Ecto neural progenitor cell (in vitro differentiated cells): ENCODE measurements around the gene FKBP2.

ENCODE experiments used
- DNase-seq: peaks from one replicate; pipeline ENCODE4 v3.0.0-alpha.2; 2018; ENCODE audit warnings: low spot score

FKBP2 gene

GRCh38 chr11:64219755-64220154 lies 21.1 kb upstream of the FKBP2 start:
- DNase-seq: no peak

DNA sequence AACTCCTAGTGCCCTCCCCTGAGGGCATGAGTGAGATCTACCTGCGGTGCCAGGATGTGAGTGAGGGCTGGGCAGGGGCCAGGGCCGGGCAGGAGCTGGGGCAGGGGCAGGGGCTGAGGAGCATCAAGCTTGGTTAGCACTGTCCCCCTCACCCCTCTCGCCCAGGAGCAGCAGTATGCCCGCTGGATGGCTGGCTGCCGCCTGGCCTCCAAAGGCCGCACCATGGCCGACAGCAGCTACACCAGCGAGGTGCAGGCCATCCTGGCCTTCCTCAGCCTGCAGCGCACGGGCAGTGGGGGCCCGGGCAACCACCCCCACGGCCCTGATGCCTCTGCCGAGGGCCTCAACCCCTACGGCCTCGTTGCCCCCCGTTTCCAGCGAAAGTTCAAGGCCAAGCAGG lies 20.6 kb upstream of the FKBP2 start:
- DNase-seq: no peak

GRCh38 chr11:64220798-64221197 lies 20.1 kb upstream of the FKBP2 start:
- DNase-seq: no peak

DNA sequence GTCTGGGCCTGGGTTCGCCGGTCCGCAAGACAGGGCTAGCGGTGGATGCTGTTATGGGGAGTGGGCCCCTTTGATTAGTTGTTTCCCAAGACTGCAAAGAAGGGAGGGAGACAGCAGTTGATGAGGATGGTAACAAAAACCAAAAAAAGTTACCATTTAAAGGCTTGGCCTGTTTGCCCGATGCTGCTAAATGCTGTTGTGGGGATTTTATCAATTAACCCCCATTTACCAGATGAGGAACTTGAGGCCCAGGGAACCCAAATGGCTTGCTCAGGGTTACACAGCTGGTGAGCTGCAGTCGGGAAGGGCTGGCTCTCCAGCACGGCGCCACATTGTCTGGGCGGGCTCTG lies 18.3 kb upstream of the FKBP2 start:
- no peak for DNase-seq

DNA sequence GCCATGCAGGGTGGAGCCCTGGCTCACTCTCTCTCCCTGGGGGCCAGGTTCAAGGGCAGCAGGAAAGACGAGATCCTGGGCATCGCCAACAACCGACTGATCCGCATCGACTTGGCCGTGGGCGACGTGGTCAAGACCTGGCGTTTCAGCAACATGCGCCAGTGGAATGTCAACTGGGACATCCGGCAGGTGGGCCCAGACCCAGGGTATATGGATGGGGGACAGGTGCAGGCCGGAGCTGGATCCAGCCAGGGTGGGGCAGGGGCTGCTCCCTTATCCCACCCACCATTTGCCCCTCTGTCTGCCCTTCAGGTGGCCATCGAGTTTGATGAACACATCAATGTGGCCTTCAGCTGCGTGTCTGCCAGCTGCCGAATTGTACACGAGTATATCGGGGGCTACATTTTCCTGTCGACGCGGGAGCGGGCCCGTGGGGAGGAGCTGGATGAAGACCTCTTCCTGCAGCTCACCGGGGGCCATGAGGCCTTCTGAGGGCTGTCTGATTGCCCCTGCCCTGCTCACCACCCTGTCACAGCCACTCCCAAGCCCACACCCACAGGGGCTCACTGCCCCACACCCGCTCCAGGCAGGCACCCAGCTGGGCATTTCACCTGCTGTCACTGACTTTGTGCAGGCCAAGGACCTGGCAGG lies 17.8 kb upstream of the FKBP2 start:
- DNase-seq: no peak

DNA sequence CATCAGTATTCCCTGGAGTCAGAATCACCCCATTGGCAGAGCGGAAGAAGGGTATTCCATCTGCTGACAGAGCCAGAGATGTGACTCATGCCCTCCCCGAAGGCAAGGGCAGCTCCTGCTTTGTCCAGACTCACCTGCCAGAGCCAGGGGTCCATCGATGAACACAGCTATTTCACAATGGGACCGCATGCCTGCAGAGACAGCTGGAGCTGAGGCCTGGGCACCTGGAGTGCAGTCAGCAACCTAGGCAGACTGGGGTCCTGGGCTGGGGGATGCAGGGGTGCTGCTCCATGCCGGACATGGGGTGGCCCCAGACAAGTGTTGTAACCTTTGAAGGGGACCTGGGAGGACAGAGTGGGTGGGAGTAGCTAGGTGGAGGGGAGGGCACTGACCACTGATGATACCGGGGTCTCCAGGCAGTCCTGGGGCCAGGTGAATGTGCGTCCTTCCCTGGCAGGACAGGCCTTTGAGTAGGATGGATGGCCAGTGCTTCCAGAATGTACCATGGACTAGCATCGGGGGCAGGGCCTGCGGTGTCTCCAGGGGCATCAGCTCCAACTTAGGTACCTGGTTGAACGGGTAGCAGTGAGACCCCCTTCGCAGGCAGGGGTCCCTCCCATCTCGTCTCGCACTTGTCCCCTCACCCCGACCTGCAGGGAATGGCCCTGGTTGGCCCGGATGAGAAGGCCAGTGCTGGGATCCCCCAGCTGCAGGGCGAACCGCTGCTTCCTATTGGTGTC lies 16.6 kb upstream of the FKBP2 start:
- DNase-seq: no peak

DNA sequence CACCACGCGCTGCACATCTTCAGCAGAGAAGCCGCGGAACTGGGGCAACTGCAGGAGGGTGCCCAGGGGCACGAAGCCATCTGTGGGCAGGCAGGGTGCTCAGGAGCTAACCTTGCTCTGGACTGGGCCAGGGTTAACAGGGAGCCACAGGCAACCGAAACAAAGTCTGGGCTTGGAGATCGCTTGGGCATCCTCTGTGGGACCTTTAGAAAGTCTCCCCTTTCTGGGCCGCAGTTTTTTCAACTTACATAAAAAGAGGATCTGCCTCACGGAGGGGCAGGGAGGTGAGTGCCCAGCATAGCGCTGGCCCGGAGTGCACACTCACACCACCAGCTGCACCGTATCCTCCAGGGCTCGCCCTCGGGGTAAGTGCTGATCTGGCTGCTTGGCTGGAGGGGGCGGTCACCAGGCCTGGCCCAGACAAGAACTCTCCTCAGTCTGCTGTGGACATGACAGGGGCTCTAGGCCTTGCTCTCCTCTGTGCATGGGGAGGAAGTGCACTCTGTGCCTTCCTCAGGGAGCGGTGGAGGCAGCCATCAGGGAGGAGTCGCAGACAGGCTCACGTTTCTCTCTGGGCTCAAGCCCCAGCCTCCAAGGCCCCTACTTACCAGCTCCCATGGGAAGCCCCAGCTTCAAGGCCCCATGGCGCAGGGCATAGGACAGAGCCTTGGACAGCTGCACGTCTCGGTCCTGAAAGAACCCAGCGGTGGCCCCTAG lies 15.8 kb upstream of the FKBP2 start:
- no peak for DNase-seq

DNA sequence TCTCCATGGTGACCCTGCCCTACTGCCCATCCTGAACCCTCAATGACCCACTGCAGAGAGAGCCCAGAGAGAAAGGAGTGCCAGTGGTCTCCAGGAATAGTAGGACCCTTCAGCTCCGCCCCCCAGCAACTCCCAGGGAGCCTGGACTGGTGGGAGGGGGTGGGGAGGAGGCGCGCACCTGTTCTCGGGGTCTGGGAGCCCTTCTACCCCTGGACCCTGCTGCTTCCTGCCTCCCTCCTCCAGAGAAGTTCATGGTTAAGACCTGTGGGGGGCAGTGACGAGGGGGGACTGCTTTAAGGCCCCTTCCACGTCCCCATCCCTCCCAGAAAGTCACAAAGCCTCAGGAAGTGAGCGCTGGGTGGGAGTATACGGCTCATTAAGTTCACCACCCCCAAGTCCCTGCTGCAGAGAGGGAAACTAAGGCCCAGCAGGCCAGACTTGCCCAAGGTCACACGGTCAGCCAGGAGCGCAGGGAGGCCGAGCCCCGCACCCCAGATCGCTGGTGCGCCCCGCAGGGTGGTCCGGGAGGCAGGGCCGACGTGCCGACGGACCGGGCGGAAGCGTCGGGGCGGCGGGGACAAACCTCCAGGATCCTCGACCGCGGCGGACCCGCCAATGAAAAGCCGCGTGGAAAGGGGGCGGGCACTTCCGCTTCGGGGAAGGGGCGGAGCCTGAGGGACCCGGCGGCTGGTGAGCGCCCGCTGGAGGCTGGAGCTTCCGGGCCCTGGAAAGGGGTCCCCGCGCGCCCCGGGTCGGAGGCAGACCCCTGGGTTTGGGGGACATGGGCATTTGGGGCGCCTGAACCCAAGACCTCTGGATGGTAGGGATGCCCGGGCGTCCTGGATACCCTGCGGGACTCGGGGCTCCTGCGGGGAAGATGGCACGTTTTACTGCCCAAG lies 15.0 kb upstream of the FKBP2 start, which contains the start of the genes NUDT22 and TRPT1:
NUDT22 (plus strand) TSS at position 667 of the 899 bp plus-strand sequence. CDS start 379 bp downstream, outside the sequence.
TRPT1 (minus strand) TSS at position 579 of the 899 bp plus-strand sequence; CDS start at position 253, 326 bp downstream.
- DNase-seq: peak; percentile 94

DNA sequence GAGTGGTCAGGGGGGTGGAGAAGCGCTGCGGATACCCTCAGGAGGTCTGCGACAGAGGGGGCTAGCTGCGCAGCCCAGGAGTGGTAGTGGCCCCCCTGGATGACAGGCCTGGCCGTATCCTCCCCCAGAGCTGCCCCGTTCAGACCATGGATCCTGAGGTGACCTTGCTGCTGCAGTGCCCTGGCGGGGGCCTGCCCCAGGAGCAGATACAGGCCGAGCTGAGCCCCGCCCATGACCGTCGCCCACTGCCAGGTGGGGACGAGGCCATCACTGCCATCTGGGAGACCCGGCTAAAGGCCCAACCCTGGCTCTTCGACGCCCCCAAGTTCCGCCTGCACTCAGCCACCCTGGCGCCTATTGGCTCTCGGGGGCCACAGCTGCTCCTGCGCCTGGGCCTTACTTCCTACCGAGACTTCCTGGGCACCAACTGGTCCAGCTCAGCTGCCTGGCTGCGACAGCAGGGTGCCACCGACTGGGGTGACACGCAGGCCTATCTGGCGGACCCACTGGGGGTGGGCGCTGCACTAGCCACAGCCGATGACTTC lies 14.3 kb upstream of the FKBP2 start:
- no peak for DNase-seq

GRCh38 chr11:64227405-64227956 lies 13.4 kb upstream of the FKBP2 start:
- no peak for DNase-seq

GRCh38 chr11:64229090-64229743 lies 11.7 kb upstream of the FKBP2 start:
- DNase-seq: no peak

- no peak for DNase-seq
Measured at GRCh38 chr11:64229744-64230170, 11.1 kb upstream of the FKBP2 start.

DNA sequence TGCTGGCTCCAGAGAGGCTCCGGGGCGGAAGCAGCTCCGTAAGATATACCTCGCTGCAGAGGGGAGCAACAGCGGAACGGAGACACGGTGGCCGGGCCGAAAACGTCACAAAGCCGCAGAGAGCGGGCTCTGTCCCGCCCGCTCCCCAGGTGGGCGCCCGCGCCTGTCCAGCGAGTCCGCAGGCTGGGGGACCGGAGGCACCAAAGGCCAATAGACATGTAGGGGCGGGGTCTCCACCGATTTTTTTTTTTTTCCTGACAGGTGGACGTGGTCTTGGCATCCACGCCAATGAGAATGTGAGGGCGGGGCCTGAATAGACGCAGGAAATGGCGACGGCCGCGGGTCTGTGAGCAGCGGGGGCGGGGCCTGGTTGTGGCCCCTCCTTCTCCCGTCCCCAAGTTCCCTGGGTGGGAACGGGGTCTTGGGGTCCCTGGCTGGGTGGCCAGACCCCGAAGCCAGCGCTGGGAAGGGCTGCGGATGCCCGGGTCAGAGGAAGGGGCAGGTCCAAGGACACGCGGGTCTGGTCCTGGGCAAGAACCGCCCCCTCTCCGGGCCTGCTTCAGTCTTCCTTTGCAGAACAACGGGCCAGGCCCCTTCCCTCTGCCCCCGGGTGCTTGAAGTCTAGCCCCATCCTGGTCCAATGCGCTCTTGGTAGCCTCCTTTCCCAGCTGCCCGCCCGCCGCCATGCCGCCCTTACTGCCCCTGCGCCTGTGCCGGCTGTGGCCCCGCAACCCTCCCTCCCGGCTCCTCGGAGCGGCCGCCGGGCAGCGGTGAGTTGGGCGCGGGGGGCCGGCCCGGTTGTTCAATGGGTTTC lies 10.5 kb upstream of the FKBP2 start, which contains the start of gene DNAJC4:
DNAJC4 (plus strand) TSS at position 378 of the 814 bp plus-strand sequence; CDS start at position 685, 307 bp downstream.
- DNase-seq: peak; percentile 94

DNA sequence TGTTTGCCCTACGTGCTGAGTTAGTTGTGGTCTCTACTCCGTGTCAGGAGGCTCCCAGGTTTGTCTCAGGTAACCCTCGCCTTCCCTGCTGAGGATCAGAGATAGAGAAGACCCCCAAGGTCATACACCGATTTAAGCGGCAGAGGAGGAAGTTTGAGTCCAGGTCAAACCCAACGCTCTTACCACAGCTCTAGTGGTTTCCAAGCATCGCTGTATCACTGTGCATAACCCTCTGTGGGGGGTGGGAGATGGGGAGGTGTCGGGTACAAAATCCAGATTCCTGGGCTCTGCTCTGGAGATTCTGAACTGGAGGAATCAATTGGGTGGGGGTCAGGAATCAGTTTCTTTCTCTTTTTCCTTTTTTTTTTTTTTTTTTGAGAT lies 9.9 kb upstream of the FKBP2 start:
- DNase-seq: no peak

- no peak for DNase-seq
Measured at GRCh38 chr11:64231546-64231945, 9.3 kb upstream of the FKBP2 start.

DNA sequence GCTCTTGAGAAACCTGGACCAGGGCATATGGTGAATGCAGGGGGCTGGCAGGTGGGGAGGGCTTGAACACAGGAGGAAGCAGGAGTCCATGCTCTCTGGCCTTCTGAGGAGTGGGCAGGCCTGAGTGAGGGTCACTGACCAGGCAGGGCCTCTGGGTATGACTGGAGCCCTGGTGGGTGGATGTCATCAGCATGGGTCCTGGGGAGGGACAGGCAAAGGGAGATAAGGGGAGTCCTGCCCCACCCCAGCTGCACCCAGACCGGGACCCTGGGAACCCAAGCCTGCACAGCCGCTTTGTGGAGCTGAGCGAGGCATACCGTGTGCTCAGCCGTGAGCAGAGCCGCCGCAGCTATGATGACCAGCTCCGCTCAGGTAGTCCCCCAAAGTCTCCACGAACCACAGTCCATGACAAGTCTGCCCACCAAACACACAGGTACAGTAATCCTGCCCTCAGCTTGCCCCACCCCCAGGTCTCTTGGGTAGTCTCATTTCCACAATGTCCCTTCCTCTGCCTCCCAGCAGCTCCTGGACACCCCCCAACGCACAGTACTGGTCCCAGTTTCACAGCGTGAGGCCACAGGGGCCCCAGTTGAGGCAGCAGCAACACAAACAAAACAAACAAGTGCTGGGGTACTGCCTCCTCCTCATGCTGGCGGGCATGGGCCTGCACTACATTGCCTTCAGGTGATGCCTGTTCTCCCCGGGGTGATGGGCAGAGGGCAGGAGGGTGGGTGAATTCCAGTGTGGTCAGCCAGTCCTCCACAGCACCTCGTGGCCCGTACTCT lies 8.5 kb upstream of the FKBP2 start:
- DNase-seq: no peak

GRCh38 chr11:64232967-64233315 lies 8.0 kb upstream of the FKBP2 start:
- no peak for DNase-seq

GRCh38 chr11:64233913-64234586 lies 6.8 kb upstream of the FKBP2 start, which contains the start of gene VEGFB:
Gene VEGFB, plus strand, starts transcription at chr11:64234584. Its CDS starts 250 bp downstream, at chr11:64234834.
- peak; percentile 66 for DNase-seq
